Right renal pelvis (tissue), 4 donors: Measurements from ENCODE around the gene OTOG. TPM values are rescaled to one million over a fixed set of nuclear protein-coding genes. Genes with fewer than 3 reads are reported as not detected.

Experiments used
- DNase-seq, 4 donors: peaks; one replicate each; pipeline ENCODE4 v3.0.0-alpha.2; 2013; ENCODE audit warnings: low read depth in 4 of 4, low spot score in 3 of 4, missing footprints in 1 of 4
- polyA plus RNA-seq, 4 donors: library from polyadenylated mRNA; unstranded; fragments of 120-200 nt; gene quantifications; one replicate each; pipeline ENCODE4 v1.2.1, GENCODE V29; 2013; ENCODE audit not compliant: insufficient read length in 4 of 4

The OTOG gene
- polyA plus RNA-seq, 4 donors, result 0.25 to 0.54 (median 0.34) TPM

GRCh38 chr11:17602105-17603001 is 55.3 kb downstream of the OTOG start:
- DNase-seq, result no peak

DNA sequence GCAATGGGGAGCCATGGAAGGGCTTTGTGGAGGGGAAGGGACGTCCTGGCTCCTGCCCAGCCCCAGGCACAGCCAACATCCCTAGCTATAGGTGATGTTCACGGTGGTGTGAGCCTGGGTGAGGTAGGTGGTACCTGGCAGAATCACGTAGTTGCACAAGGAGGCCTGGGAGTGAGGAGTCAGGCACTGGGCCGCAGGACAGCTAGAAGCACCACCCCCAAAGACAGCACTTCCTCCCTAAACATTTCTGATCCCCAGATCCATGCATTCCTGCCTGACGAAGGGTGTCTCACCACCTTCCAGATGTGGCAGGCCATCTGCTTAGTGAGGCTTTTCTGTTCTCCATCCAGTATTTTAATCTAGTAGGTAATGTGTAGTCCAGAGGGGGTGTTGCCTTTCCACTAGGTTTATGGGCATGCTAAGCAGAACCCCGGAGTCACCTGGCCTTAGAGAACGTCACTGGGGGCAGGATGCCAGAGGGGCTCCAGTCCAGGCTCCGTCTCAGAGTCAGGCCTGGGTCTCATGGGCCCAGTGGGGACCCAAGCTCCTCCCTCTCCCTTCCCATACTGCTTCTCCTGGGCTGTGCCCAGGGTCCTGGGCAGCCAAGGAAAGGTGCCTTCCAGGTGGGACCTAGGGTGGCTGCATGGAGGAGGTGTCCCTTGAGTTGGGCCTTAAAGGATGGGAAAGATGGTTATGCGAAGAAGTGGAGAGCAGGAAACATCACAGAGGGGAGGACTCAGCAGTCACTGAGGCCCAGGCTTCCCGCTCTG is 56.2 kb downstream of the OTOG start:
- no peak for DNase-seq

GRCh38 chr11:17604201-17604914 is 57.3 kb downstream of the OTOG start:
- DNase-seq, result no peak

DNA sequence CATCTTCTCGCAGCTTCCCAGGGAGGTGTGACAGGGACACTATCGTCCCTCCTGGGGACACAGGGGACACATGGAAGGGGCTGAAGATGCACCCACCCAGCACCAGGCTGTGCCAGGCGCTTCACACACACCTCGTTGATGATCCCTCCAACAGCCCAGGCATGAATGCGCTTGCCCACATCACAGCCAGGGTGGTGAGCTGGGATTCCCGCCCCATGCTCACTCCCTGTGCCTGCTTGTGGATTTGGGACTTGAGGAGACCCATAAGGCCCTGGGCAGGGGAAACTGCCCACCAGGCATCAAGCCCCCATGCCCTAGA is 57.8 kb downstream of the OTOG start:
- no peak for DNase-seq

DNA sequence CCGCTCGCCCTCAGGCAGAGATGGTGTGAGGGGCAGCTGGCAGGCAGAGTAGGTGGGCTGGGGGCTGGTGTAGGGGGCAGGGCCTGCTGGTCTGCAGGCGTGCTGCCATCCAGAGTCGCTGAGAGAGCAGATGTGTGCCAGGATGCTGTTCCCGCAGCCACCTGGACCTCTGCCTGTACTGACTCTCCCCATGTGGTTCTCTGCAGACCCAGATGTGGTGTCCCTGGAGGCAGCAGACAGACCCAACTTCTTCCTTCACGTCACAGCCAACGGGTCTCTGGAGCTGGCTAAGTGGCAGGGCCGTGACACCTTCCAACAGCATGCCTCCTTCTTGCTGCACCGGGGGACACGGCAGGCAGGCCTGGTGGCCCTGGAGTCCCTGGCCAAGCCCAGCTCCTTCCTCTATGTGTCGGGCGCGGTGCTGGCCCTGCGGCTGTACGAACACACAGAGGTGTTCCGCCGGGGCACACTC is 58.6 kb downstream of the OTOG start:
- DNase-seq, result no peak

GRCh38 chr11:17606233-17607082 is 59.4 kb downstream of the OTOG start:
- no peak for DNase-seq

DNA sequence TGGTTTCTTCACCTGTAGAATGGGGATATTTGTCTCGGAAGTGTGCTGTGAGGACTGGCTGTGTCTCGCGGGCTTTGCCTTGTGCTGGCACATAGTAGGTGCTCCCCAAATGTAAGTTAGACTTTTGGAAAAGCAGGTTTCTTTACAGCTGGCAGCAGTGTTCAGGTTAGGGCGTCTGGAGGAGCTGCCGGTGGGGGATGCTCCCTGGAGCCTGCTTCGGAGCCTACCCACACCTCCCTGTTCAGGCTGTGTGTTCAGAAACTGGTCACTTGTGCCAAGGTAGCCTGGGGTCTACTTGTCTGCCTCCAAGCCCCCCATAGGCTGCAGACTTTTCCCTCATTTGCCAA is 60.0 kb downstream of the OTOG start:
- DNase-seq, result no peak

DNA sequence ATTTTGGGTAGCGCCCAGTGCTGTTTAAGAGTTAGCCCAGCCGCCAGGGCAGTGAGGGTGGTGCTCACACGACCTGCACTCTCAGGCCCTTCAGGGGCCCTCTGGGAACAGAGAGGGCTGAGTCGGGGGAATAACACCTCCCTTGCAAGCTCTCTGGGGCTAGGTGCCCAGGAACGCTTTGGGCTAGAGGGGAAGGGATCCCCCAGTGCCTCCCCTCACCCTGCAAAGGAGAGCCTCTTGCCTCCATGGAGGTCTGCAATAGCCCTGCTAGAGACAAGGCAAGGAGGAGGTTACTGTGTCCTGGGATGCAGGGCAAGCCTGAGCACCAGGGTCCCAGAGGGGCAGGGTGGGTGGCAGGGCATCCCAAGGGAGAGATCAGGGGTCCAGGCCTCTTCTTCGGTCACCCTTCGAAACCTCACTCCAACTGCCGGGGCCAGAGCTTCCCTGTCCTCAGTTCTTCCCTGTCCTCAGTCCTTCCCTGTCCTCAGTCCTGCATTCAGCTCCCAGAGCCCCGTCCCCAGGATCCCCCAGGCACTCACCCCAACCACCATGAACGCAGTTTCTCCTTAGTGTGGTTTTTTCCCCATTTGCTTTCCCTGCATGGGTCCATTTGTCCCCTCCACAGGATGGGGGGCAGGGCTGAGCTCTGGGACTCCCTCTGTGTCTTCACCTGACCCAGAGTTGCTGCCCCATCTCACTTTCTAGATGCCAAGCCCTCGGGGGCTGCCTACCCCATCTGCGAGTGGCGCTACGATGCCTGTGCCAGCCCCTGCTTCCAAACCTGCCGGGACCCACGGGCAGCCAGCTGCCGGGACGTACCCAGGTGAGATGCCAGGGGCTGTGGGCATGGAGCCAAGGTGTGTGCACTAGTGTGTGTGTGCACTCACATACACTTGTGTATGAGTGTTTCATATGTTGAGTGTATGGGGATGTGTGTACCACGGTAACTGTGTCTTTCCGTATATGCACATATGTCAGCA is 60.8 kb downstream of the OTOG start:
- no peak for DNase-seq

GRCh38 chr11:17608821-17609220 is 61.8 kb downstream of the OTOG start:
- DNase-seq, result no peak

GRCh38 chr11:17609291-17610084 is 62.4 kb downstream of the OTOG start:
- DNase-seq, result no peak

GRCh38 chr11:17610085-17610894 is 63.2 kb downstream of the OTOG start:
- no peak for DNase-seq

DNA sequence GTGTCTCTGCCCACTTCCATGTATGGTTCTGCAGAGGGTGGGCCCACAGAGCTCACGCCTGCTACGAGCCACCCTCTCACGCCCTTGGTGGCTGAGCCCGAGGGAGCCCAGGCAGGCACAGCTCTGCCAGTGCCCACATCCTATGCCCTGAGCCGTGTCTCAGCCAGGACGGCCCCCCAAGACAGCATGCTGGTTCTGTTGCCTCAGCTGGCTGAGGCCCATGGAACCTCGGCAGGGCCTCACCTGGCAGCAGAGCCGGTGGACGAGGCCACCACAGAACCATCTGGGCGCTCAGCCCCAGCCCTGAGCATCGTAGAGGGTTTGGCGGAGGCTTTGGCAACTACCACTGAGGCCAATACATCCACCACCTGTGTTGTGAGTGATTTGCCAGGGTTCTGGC is 64.0 kb downstream of the OTOG start:
- DNase-seq, result no peak

- no peak for DNase-seq
Observed at GRCh38 chr11:17611503-17612220, 64.6 kb downstream of the OTOG start.

- no peak for DNase-seq
Observed at GRCh38 chr11:17612221-17613188, 65.4 kb downstream of the OTOG start.

- no peak for DNase-seq
Observed at GRCh38 chr11:17613428-17613962, 66.4 kb downstream of the OTOG start.
